Measurements from ENCODE around the gene IPCEF1.
"Not testable (repeated sequence)": the region's sequence is repeated elsewhere in the genome, so short reads cannot be mapped to it uniquely, and the experiment has no call there.

Gene IPCEF1

GRCh38 chr6:154243793-154244750, 112.5 kb downstream of the IPCEF1 start:
- no peak for DNase-seq

DNA sequence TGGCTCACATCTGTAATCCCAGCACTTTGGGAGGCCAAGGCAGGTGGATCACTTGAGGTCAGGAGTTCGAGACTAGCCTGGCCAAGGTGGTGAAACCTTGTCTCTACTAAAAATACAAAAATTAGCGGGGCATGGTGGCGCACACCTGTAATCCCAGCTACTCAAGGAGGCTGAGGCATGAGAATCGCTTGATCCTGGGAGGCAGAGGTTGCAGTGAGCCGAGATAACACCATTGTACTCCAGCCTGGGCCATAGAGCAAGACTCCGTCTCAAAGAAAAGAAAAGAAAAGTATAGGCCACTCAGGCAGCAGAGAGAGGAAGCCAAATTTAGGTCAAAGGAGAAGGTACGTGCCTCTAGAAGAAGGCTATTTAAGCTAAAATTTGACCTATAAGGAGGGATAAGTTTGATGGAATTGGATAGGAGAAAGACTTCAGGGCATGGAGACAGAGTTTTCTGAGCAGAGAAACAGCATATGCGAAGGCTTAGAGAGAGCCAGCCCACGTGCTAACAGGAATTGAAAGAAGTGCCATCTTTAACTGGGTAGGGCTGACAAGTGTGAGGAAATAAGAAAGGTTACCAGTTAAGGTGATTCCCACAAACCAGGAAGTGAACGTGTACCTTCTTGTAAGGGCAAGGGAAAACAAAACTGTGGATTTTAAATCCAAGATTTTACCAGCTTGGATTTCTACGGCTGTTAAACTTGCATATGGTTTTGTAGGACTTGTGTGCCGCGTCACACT, 113.8 kb downstream of the IPCEF1 start:
- DNase-seq, result no peak

DNA sequence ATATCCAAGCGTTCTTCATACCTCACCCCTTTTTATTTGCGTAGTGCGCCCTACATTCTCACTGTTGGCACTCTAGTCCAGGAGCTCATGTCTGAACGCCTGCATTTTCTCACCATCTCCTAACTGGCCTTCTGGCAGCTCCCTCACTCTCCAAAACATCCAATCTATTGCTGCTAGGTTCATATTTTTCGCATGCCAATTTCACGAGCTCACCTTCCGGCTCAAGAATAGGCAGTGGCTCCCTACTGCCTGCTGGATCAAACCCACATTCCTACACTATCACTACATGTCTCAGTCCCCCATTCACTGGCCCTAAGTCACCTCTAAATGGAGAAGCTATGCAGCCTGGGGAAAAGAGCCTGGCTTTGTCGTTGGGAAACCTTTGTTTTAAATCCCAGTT, 115.0 kb downstream of the IPCEF1 start:
- DNase-seq, result no peak

DNA sequence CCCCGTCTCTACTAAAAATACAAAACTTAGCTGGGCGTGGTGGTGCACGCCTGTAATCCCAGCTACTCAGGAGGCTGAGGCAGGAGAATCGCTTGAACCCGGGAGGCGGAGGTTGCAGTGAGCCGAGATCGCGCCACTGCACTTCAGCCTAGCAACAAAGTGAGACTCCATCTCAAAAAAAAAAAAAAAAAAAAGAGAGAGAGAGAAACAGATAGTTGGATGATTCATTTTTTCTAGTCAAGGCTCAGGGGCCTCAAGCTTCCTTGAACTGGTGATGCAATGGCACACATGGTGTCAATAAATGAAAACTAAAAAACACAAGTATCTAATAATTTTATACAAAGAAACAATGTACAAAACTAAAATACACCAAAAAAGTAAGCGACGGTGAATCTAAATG, 115.5 kb downstream of the IPCEF1 start:
- DNase-seq, result not testable (repeated sequence)

DNA sequence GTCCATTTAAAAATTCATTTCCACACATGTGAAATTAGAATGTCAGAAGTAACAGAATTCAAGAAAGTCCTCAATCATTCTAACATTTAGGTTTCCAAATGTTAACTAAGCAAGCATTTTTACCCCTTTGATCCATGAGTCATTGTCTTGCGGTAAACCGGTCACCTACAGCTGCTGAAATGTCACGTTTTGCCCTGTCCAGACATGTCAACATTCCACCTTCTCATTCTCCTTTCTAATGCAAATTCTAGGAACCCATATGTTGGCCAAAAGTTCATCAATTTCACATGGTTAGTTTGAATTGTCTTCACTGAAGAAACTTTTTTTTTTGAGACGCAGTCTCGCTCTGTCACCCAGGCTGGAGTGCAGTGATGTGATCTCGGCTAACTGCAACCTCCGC, 117.2 kb downstream of the IPCEF1 start:
- DNase-seq, result no peak

GRCh38 chr6:154238831-154239230, 117.8 kb downstream of the IPCEF1 start:
- DNase-seq, result no peak

DNA sequence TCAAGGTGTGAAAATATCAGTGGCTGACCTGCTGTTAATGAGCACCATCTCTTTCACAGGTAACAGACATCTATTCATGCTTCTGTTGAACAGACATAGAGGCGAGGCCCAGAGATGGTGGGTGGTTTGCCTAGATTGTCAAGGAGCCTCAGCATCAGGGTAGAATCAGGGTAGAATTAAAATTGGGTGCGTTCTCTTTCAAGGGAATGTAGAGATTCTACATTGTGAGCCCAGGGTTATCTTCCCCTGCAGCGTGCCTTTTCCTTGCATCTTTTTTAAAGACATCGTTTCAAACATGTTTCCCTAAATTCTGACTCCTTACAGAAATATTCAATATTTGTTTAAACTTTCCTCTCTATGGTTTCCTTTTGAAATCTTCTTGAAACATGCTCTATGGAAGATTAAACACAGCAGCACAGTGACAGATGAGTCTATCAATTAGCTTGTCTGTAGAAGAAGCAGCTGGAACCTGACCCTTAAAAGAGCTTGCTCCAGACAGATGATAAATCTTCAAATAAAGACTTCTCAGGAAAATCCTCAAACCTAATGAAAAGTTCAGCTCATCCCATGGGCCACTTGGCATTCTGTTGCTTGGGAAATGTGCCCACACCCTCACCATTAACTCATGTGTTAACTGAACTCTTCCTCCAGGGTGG, 119.8 kb downstream of the IPCEF1 start:
- DNase-seq, result no peak

DNA sequence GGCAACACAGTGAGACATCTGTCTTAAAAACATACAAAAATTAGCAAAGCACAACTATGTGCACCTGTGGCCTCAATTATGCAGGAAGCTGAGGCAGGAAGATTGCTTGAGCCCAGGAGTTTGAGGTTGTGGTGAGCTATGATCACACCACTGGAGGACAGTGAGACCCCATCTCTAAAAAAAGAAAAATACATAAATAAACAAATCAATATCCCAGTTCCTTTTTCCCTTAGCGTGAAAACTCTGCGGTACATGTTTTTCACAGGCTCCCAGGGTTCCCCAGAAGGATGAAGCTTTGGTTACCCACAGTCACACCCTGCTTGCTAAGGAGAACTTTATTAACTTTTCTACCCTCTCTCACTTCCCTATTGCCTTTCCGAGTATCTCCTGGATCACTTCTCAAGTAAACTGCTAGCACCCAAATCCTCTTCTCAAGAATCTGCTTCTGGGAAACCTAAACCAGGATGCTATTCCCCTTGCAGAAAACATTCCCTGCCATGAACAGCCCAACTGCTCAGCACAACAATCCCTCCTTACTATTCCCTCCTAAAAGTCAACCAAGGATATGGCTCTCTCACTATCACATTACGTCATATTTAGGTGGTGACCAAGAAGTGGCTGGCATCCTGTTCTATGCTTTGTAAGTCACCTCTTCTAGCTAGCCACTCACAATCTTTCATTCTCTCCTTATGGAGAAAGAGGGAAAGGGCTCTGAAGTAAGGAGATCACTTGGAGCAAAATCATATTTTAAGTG, 122.4 kb downstream of the IPCEF1 start:
- DNase-seq, result no peak

DNA sequence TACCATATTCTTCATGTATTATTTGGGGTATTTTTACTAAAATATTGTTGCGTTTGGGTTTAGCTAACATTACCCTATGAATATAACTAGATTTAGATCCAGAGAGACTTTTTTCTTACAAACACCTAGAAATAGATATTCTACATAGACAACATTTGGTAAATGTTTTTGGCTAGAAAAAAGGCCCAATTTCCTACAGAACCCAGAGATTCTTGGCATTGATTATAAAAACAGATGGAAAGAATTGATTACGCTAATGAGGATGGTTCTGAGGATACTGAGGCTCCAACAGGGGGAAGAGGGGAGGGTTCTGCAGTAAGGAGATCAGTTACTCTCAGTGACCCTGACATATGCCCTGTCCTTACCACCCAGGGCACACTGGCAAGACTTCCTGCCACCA, 123.2 kb downstream of the IPCEF1 start:
- DNase-seq, result no peak

DNA sequence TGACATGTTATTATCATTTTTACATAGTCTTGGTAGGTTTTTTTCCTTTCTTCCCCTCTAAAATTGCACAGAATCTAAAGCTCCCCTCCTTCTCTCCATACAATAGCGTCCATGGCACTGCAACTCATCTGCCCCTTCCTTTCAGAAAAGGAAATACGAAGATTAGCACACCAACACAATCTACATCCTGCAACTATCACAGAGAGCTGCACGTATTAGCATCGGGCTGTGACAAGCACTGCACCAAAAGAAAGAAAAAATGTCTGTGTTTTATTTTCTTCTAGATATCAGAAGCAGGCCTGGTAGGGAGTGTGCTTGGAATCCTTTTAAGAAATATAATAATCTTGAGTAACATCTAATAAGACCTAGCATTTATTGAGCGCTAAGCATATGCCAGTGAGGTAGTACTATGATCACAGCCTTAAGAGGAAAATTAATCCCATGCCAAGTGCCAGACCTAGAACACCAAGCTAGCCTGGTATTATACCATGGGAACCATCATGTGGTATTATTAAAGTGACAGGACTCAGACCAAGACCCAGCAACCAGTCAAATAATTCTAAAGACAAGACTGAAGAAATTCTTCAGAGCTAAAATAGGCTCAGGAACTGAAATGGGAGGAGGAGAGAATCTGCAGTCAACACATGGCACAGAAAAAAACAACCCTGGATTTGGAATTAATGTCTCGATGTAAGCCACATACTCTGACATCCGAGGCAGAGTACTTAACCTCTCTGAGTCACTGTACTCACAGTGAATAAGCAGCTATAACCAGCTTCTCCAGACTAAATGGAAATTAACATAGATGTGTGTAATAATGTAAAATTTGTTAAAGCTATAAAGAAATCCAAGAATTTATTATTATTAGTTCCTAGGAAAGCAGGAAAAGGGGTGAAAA, 124.3 kb downstream of the IPCEF1 start:
- DNase-seq, result no peak

- DNase-seq, result no peak
These were observed 125.5 kb downstream of the IPCEF1 start for GRCh38 chr6:154230910-154231595.

- DNase-seq, result no peak
These were observed 126.2 kb downstream of the IPCEF1 start for GRCh38 chr6:154230393-154230792.

DNA sequence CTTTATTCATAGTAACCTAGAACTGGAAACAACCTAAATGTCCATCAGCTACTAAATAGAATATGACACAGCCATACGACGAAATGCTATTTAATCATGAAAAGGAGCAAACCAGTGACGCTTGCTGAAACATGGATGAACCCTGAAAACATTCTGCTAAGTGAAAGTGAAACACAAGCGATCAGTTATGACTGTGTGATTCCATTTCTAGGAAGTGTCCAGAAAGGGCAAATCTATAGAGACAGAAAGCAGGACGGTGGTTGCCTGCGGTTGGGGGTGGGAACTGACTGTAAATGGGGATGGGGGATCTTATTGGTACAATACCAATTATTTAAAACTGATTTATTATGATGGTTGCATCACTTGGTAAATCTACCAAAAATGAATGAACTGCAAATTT, 126.8 kb downstream of the IPCEF1 start:
- no peak for DNase-seq

- no peak for DNase-seq
These were observed 128.1 kb downstream of the IPCEF1 start for GRCh38 chr6:154228521-154228905.

- DNase-seq, result no peak
These were observed 128.6 kb downstream of the IPCEF1 start for GRCh38 chr6:154227862-154228520.

- DNase-seq, result no peak
These were observed 130.1 kb downstream of the IPCEF1 start for GRCh38 chr6:154226461-154226860.

GRCh38 chr6:154223296-154223695, 133.3 kb downstream of the IPCEF1 start:
- DNase-seq, result no peak

DNA sequence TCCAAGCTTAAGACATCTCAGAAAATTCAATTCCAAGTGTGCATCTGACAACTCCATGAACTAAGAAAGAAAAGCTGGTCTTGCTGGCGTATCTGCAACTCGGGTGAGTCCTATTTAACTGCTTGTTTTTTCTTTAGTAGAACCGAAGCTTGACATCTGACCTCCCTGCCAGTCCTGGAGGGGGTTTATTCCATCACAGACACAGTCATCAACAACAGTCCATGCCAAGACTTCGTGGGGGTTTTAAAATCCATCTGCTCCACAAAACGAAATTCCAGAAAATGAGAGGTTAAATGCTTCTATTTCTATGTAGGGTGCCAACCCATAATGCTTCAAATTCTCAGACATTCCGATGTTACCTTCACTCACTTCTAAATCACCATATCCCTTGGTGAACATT, 133.9 kb downstream of the IPCEF1 start:
- DNase-seq, result no peak

GRCh38 chr6:154219250-154219649, 137.4 kb downstream of the IPCEF1 start:
- DNase-seq, result no peak

DNA sequence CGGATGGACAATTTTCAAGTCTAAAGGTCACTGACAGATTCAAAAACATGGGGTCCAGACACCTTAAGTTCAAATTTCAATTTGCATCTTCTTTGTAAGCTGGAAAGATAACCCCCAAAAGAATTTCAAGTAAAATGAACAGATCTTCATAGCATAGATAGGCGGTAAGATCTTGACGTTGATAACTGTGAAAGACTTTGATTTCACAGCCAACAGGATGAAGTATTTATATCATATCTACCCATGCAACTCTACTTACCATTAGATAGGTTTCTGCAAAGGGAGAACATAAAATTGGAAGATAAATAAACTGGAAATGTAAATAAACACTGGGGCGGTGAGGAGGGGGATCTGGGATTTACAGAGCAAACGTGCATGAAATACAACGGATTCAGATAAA, 137.8 kb downstream of the IPCEF1 start:
- no peak for DNase-seq

DNA sequence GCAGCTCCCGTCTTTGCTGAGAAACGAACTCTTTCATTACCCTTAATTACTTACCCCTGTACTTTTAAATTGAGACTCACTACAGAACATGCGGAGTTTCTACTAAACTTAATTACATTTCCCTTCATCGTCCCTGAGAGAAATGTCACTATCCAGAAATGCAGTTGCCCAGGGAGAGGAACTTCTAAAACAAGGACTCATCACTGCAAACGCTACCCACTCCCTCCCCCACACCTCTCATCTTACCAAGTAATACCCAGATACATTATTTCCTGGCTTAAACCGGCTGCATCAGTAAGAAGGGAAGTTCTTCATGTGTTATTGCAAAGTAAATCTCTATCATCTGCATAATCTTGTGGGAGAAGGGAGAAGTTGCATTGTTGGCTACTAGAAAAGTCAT, 138.3 kb downstream of the IPCEF1 start:
- no peak for DNase-seq
